Measurements from ENCODE around the gene GMDS.

- no peak for TF ChIP-seq CTCF (IDR thresholded peaks at IDR 0.05)
- no peak for TF ChIP-seq POLR2A (IDR thresholded peaks at IDR 0.05)
Measured at GRCh38 chr6:1802491-1803395, 442.7 kb downstream of the GMDS start.

Measured in vagina (tissue), 2 donors.